OCI-LY1 (cell line): ENCODE results near the gene POTEF.
"Not testable (repeated sequence)": the region's sequence is repeated elsewhere in the genome, so short reads cannot be mapped to it uniquely, and the experiment has no call there.

Experiments used
- H2AFZ ChIP-seq: fragments of 200-600 bp; sonication (generic), shearing (Covaris generic); 2 replicates; pipeline ENCODE4 v1.6.0; 2014; ENCODE audit warnings: antibody characterized with exemption, mild to moderate bottlenecking, low read length
- H3F3A ChIP-seq: fragments of 200-600 bp; sonication (generic), shearing (Covaris generic); 2 replicates; pipeline ENCODE4 v1.6.0; 2014; ENCODE audit warnings: mild to moderate bottlenecking, antibody characterized with exemption, low read length, moderate library complexity; ENCODE audit not compliant: insufficient read depth
- H3K27ac ChIP-seq: fragments of 200-600 bp; sonication (generic); 2 replicates; pipeline ENCODE4 v1.5.1; 2014; ENCODE audit warnings: low read length, mixed run types, mild to moderate bottlenecking, low read depth; ENCODE audit not compliant: poor library complexity, severe bottlenecking
- H3K27me3 ChIP-seq: fragments of 200-600 bp; sonication (generic); 2 replicates; pipeline ENCODE4 v1.6.0; 2014; ENCODE audit warnings: antibody characterized with exemption, mild to moderate bottlenecking, low read length, moderate library complexity; ENCODE audit not compliant: insufficient read depth
- H3K36me3 ChIP-seq: fragments of 200-600 bp; sonication (generic); 2 replicates; pipeline ENCODE4 v1.6.1; 2014; ENCODE audit warnings: mild to moderate bottlenecking, antibody characterized with exemption, low read length, moderate library complexity, mixed read lengths; ENCODE audit not compliant: insufficient read depth
- H3K4me1 ChIP-seq: fragments of 200-600 bp; sonication (generic); 2 replicates; pipeline ENCODE4 v1.5.1; 2014; ENCODE audit warnings: mild to moderate bottlenecking, low read length, moderate library complexity; ENCODE audit not compliant: insufficient read depth, severe bottlenecking
- H3K4me2 ChIP-seq: fragments of 200-600 bp; sonication (generic), shearing (Covaris generic); 2 replicates; pipeline ENCODE4 v1.6.1; 2014; ENCODE audit warnings: low read length
- H3K4me3 ChIP-seq: fragments of 200-600 bp; sonication (generic); 2 replicates; pipeline ENCODE4 v1.5.1; 2014; ENCODE audit warnings: low read length, low read depth, mild to moderate bottlenecking, mixed read lengths; ENCODE audit not compliant: poor library complexity, severe bottlenecking
- H3K79me2 ChIP-seq: fragments of 200-600 bp; shearing (Covaris generic); 2 replicates; pipeline ENCODE4 v1.6.1; 2016; ENCODE audit warnings: mixed run types, low read length, mixed read lengths; ENCODE audit not compliant: insufficient read depth
- H3K9ac ChIP-seq: fragments of 200-600 bp; sonication (generic), shearing (Covaris generic); 2 replicates; pipeline ENCODE4 v1.6.1; 2014; ENCODE audit warnings: mild to moderate bottlenecking, low read length, mixed read lengths
- H3K9me2 ChIP-seq: fragments of 200-600 bp; sonication (generic), shearing (Covaris generic); 2 replicates; pipeline ENCODE4 v1.6.1; 2014; ENCODE audit warnings: low read depth, mild to moderate bottlenecking, low read length, mixed read lengths
- H3K9me3 ChIP-seq: fragments of 200-600 bp; shearing (Covaris generic); 2 replicates; pipeline ENCODE4 v1.6.1; 2014; ENCODE audit warnings: low read length, mixed read lengths
- H4K20me1 ChIP-seq: fragments of 200-600 bp; sonication (generic), shearing (Covaris generic); 2 replicates; pipeline ENCODE4 v1.6.0; 2016; ENCODE audit warnings: mild to moderate bottlenecking, low read length; ENCODE audit not compliant: insufficient read depth
- CTCF ChIP-seq: fragments of 200-600 bp; sonication (generic), shearing (Covaris generic); IDR thresholded peaks from 2 replicates; pipeline ENCODE4 v1.5.1; 2017; ENCODE audit warnings: mild to moderate bottlenecking, antibody characterized with exemption, low read length, moderate library complexity, mixed read lengths
- EZH2 ChIP-seq: fragments of 200-600 bp; sonication (generic), shearing (Covaris generic); IDR thresholded peaks from 2 replicates; pipeline ENCODE4 v1.8.0; 2017; ENCODE audit warnings: borderline replicate concordance, mixed run types, mild to moderate bottlenecking, antibody characterized with exemption, low read length, moderate library complexity, mixed read lengths

Gene POTEF

GRCh38 chr2:130165293-130166016 is 36.4 kb upstream of the POTEF start:
- H3K9ac ChIP-seq = no peak overlapping the region
- H3F3A ChIP-seq = no peaks in the 10 kb centered on the region
- H3K9me2 ChIP-seq = no peaks in the 10 kb centered on the region
- no peaks in the 10 kb centered on the region for H3K9me3 ChIP-seq
- no peak overlapping the region for H3K27ac ChIP-seq
- no peak overlapping the region for H3K4me2 ChIP-seq
- H2AFZ ChIP-seq = no peak overlapping the region
- no peaks in the 10 kb centered on the region for H3K79me2 ChIP-seq
- H4K20me1 ChIP-seq = no peaks in the 10 kb centered on the region
- no peak overlapping the region for H3K4me3 ChIP-seq
- TF ChIP-seq CTCF (no peak), EZH2 (no peak)
- no peaks in the 10 kb centered on the region for H3K4me1 ChIP-seq
- H3K36me3 ChIP-seq = peaks cover 67% of the 10 kb centered on the region
- no peaks in the 10 kb centered on the region for H3K27me3 ChIP-seq

GRCh38 chr2:130162968-130163367 is 33.9 kb upstream of the POTEF start:
- Histone ChIP-seq H3K27ac (no peak overlapping the region), H3K4me3 (no peak overlapping the region), H3K9me3 (no peaks in the 10 kb centered on the region), H2AFZ (no peak overlapping the region), H3F3A (no peaks in the 10 kb centered on the region), H3K4me1 (peaks cover 12% of the 10 kb centered on the region), H3K4me2 (no peak overlapping the region), H4K20me1 (no peaks in the 10 kb centered on the region), H3K9me2 (no peaks in the 10 kb centered on the region), H3K79me2 (no peaks in the 10 kb centered on the region), H3K27me3 (no peaks in the 10 kb centered on the region), H3K36me3 (peaks cover 62% of the 10 kb centered on the region), H3K9ac (no peak overlapping the region)
- TF ChIP-seq EZH2 (no peak), CTCF (no peak)

- H3K4me2 ChIP-seq, H3K9me2 ChIP-seq, H3F3A ChIP-seq, H3K27ac ChIP-seq, H3K79me2 ChIP-seq, H3K9me3 ChIP-seq, H3K27me3 ChIP-seq, H4K20me1 ChIP-seq, H3K4me3 ChIP-seq, H3K9ac ChIP-seq, H2AFZ ChIP-seq: not testable (repeated sequence)
- Histone ChIP-seq H3K4me1 (peaks cover 17% of the 10 kb centered on the region), H3K36me3 (peaks cover 57% of the 10 kb centered on the region)
These were observed 33.5 kb upstream of the POTEF start for GRCh38 chr2:130162486-130162885.
